GM12875 (cell line): Measurements from ENCODE around the gene ACYP2.
A peak's percentile ranks its signal among the peaks of the same experiment; 100 is the strongest.

ENCODE experiments used
- H3K4me3 ChIP-seq: one replicate; pipeline ENCODE4 v1.5.1; 2011; ENCODE audit warnings: low read depth, low read length, control low read depth
- CTCF ChIP-seq: IDR thresholded peaks from 2 replicates; pipeline ENCODE4 v1.5.1; 2011; ENCODE audit warnings: low read depth, mild to moderate bottlenecking, control low read depth, inconsistent platforms, low read length, moderate library complexity, borderline replicate concordance; ENCODE audit not compliant: insufficient read depth

Gene ACYP2

DNA sequence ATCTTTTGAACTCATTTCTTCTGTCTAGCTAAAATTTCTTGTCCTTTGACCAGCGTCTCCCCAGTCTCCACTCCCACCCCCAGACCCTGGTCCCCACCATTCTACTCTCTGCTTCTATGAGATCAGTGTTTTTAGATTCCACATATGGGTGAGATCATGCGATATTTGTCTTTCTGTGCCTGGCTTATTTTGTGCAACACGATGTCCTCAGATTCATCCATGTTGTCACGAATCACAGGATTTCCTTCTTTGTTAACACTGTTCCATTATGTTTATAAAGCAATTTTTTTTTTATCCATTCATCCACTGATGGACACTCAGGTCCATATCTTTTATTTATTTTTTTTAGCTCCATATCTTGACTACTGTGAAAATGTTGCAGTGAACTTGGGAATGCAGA lies 16.0 kb upstream of the ACYP2 start:
- no peak for TF ChIP-seq CTCF
- H3K4me3 ChIP-seq = no peak overlapping the region

GRCh38 chr2:54099829-54100585 lies 15.4 kb upstream of the ACYP2 start:
- H3K4me3 ChIP-seq = no peak overlapping the region
- no peak for TF ChIP-seq CTCF

DNA sequence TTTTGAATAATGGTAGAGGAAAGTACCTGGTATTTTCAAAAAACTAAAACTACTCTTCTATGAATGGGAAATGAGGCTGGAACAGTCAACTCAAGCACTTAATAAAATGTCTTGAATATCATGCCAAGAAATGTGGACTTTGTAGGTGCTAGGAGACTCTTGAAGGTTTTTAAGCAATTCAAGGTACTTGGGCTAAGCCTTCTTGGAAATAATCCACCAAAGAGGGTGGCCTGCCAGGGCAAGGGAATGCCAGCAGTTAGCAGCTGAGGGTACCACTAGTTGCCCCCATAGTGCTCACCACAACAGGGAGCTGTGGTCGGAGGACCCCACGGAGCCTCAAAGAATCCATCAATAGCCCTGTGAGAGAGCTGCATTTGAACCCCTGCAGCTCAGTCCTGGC lies 14.6 kb upstream of the ACYP2 start:
- no peak for TF ChIP-seq CTCF
- H3K4me3 ChIP-seq = no peak overlapping the region

DNA sequence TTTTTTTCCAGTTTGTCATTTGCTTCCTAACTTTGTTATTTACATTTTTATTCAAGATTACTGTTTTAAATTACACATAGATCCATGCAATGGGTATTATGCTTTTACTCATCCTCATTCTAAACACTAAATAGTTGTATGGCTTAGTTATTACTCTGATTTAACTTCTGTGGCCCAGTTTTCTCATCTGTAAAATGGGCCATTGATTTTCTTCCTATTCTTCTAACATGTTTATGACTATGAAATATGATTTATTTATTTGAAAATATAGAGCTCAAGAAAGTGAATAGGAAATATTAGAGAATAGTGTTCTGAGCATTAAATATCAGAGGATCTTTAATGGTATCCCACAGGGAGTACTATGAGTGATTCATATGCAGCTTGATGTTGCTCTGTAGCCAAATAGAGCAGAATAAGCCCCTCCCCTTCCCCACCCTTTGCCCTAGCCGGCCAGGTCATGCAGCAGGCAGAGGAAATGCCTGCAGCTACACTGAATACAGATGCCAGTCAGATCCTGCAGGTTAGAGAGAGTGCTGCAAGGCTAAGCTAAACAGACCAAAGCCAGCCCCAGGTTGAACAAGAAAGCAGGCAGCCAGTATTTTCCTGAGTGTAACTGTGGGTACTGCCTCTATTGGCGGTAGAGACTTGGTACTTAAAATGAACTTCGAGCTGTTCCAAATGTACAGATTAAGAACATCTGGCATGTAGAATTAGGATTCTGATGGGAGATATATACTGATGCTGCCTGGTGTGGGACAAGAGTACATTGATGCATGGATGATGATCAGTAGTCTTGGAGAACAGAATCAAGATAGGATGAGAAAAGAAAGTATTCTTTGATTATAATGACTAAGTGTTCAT lies 11.7 kb upstream of the ACYP2 start:
- TF ChIP-seq CTCF = no peak

GRCh38 chr2:54106631-54107454 lies 8.6 kb upstream of the ACYP2 start:
- peak; percentile 56; the same call in 1 of the 2 replicates for TF ChIP-seq CTCF
- no peak overlapping the region for H3K4me3 ChIP-seq

More for the DNA sequence above, 11.7 kb upstream of the ACYP2 start:
- no peak overlapping the region for H3K4me3 ChIP-seq

- H3K4me3 ChIP-seq = no peak overlapping the region
- TF ChIP-seq CTCF = no peak
Observed at GRCh38 chr2:54107455-54107764, 8.0 kb upstream of the ACYP2 start.
